OCI-LY1 (cell line): Measurements from ENCODE around the gene TINAG.

Experiments
- H2AFZ ChIP-seq: fragments of 200-600 bp; sonication (generic), shearing (Covaris generic); 2 replicates; pipeline ENCODE4 v1.6.0; 2014; ENCODE audit warnings: antibody characterized with exemption, mild to moderate bottlenecking, low read length
- H3F3A ChIP-seq: fragments of 200-600 bp; sonication (generic), shearing (Covaris generic); 2 replicates; pipeline ENCODE4 v1.6.0; 2014; ENCODE audit warnings: mild to moderate bottlenecking, antibody characterized with exemption, low read length, moderate library complexity; ENCODE audit not compliant: insufficient read depth
- H3K27ac ChIP-seq: fragments of 200-600 bp; sonication (generic); 2 replicates; pipeline ENCODE4 v1.5.1; 2014; ENCODE audit warnings: low read length, mixed run types, mild to moderate bottlenecking, low read depth; ENCODE audit not compliant: poor library complexity, severe bottlenecking
- H3K27me3 ChIP-seq: fragments of 200-600 bp; sonication (generic); 2 replicates; pipeline ENCODE4 v1.6.0; 2014; ENCODE audit warnings: antibody characterized with exemption, mild to moderate bottlenecking, low read length, moderate library complexity; ENCODE audit not compliant: insufficient read depth
- H3K36me3 ChIP-seq: fragments of 200-600 bp; sonication (generic); 2 replicates; pipeline ENCODE4 v1.6.1; 2014; ENCODE audit warnings: mild to moderate bottlenecking, antibody characterized with exemption, low read length, moderate library complexity, mixed read lengths; ENCODE audit not compliant: insufficient read depth
- H3K4me1 ChIP-seq: fragments of 200-600 bp; sonication (generic); 2 replicates; pipeline ENCODE4 v1.5.1; 2014; ENCODE audit warnings: mild to moderate bottlenecking, low read length, moderate library complexity; ENCODE audit not compliant: insufficient read depth, severe bottlenecking
- H3K4me2 ChIP-seq: fragments of 200-600 bp; sonication (generic), shearing (Covaris generic); 2 replicates; pipeline ENCODE4 v1.6.1; 2014; ENCODE audit warnings: low read length
- H3K4me3 ChIP-seq: fragments of 200-600 bp; sonication (generic); 2 replicates; pipeline ENCODE4 v1.5.1; 2014; ENCODE audit warnings: low read length, low read depth, mild to moderate bottlenecking, mixed read lengths; ENCODE audit not compliant: poor library complexity, severe bottlenecking
- H3K79me2 ChIP-seq: fragments of 200-600 bp; shearing (Covaris generic); 2 replicates; pipeline ENCODE4 v1.6.1; 2016; ENCODE audit warnings: mixed run types, low read length, mixed read lengths; ENCODE audit not compliant: insufficient read depth
- H3K9ac ChIP-seq: fragments of 200-600 bp; sonication (generic), shearing (Covaris generic); 2 replicates; pipeline ENCODE4 v1.6.1; 2014; ENCODE audit warnings: mild to moderate bottlenecking, low read length, mixed read lengths
- H3K9me2 ChIP-seq: fragments of 200-600 bp; sonication (generic), shearing (Covaris generic); 2 replicates; pipeline ENCODE4 v1.6.1; 2014; ENCODE audit warnings: low read depth, mild to moderate bottlenecking, low read length, mixed read lengths
- H3K9me3 ChIP-seq: fragments of 200-600 bp; shearing (Covaris generic); 2 replicates; pipeline ENCODE4 v1.6.1; 2014; ENCODE audit warnings: low read length, mixed read lengths
- H4K20me1 ChIP-seq: fragments of 200-600 bp; sonication (generic), shearing (Covaris generic); 2 replicates; pipeline ENCODE4 v1.6.0; 2016; ENCODE audit warnings: mild to moderate bottlenecking, low read length; ENCODE audit not compliant: insufficient read depth
- CTCF ChIP-seq: fragments of 200-600 bp; sonication (generic), shearing (Covaris generic); IDR thresholded peaks from 2 replicates; pipeline ENCODE4 v1.5.1; 2017; ENCODE audit warnings: mild to moderate bottlenecking, antibody characterized with exemption, low read length, moderate library complexity, mixed read lengths
- EZH2 ChIP-seq: fragments of 200-600 bp; sonication (generic), shearing (Covaris generic); IDR thresholded peaks from 2 replicates; pipeline ENCODE4 v1.8.0; 2017; ENCODE audit warnings: borderline replicate concordance, mixed run types, mild to moderate bottlenecking, antibody characterized with exemption, low read length, moderate library complexity, mixed read lengths

TINAG gene

GRCh38 chr6:54308289-54308985 is at the start of gene TINAG:
Gene TINAG, plus strand, starts transcription at chr6:54308441. Its CDS starts 110 bp downstream, at chr6:54308551.
- Histone ChIP-seq H3K4me2 (no peak within 1 kb of the TSS), H3K36me3 (no peaks in the 10 kb centered on the region), H3K4me1 (no peaks in the 10 kb centered on the region), H3F3A (no peaks in the 10 kb centered on the region), H4K20me1 (no peaks in the 10 kb centered on the region), H3K9me3 (no peaks in the 10 kb centered on the region), H3K27ac (no peak within 1 kb of the TSS), H3K4me3 (no peak within 1 kb of the TSS), H3K27me3 (no peaks in the 10 kb centered on the region), H2AFZ (no peak within 1 kb of the TSS), H3K9ac (no peak within 1 kb of the TSS), H3K9me2 (no peaks in the 10 kb centered on the region), H3K79me2 (no peaks in the 10 kb centered on the region)
- TF ChIP-seq EZH2 = no peak
- no peak for TF ChIP-seq CTCF

- no peak overlapping the region for H3K27ac ChIP-seq
- H3K4me2 ChIP-seq = no peak overlapping the region
- H3K79me2 ChIP-seq = no peaks in the 10 kb centered on the region
- H3K27me3 ChIP-seq = no peaks in the 10 kb centered on the region
- no peak overlapping the region for H3K4me3 ChIP-seq
- H3K4me1 ChIP-seq = no peaks in the 10 kb centered on the region
- no peaks in the 10 kb centered on the region for H3K9me2 ChIP-seq
- no peaks in the 10 kb centered on the region for H4K20me1 ChIP-seq
- no peaks in the 10 kb centered on the region for H3K9me3 ChIP-seq
- no peak overlapping the region for H2AFZ ChIP-seq
- no peaks in the 10 kb centered on the region for H3F3A ChIP-seq
- no peak overlapping the region for H3K9ac ChIP-seq
- no peaks in the 10 kb centered on the region for H3K36me3 ChIP-seq
- TF ChIP-seq CTCF (no peak), EZH2 (no peak)
These were observed 48.2 kb upstream of the TINAG start for GRCh38 chr6:54260025-54260424.

- TF ChIP-seq EZH2 = no peak
- TF ChIP-seq CTCF = no peak
- no peaks in the 10 kb centered on the region for H3K9me2 ChIP-seq
- no peak overlapping the region for H3K27ac ChIP-seq
- H3K4me2 ChIP-seq = no peak overlapping the region
- H4K20me1 ChIP-seq = no peaks in the 10 kb centered on the region
- H3K36me3 ChIP-seq = no peaks in the 10 kb centered on the region
- no peaks in the 10 kb centered on the region for H3K9me3 ChIP-seq
- no peaks in the 10 kb centered on the region for H3K27me3 ChIP-seq
- no peak overlapping the region for H2AFZ ChIP-seq
- H3K9ac ChIP-seq = no peak overlapping the region
- no peaks in the 10 kb centered on the region for H3K4me1 ChIP-seq
- no peaks in the 10 kb centered on the region for H3K79me2 ChIP-seq
- H3F3A ChIP-seq = no peaks in the 10 kb centered on the region
- no peak overlapping the region for H3K4me3 ChIP-seq
These were observed 45.7 kb upstream of the TINAG start for GRCh38 chr6:54262499-54262898.
